H9 (cell line): ENCODE data around the gene CABLES2. TPM values are rescaled to one million over a fixed set of nuclear protein-coding genes. Genes with fewer than 3 reads are reported as not detected.

Experiments
- DNase-seq: peaks from one replicate; pipeline ENCODE4 v3.0.0-alpha.2; 2017
- H2AFZ ChIP-seq: one replicate; pipeline ENCODE4 v1.6.1; 2013; ENCODE audit warnings: mild to moderate bottlenecking, low read length, control low read depth, moderate library complexity
- H2AK5ac ChIP-seq: 2 replicates; pipeline ENCODE4 v1.6.1; 2013; ENCODE audit warnings: low read length, control low read depth, mixed read lengths; ENCODE audit not compliant: insufficient read length
- H2BK120ac ChIP-seq: one replicate; pipeline ENCODE4 v1.6.1; 2013; ENCODE audit warnings: low read depth, mild to moderate bottlenecking, low read length, control low read depth, inconsistent platforms; ENCODE audit not compliant: poor library complexity, severe bottlenecking
- H2BK12ac ChIP-seq: 2 replicates; pipeline ENCODE4 v1.6.1; 2013; ENCODE audit warnings: low read length, control low read depth, mixed read lengths, low read depth; ENCODE audit not compliant: insufficient read length
- H2BK15ac ChIP-seq: 2 replicates; pipeline ENCODE4 v1.6.1; 2013; ENCODE audit warnings: low read depth, low read length, control low read depth
- H2BK20ac ChIP-seq: one replicate; pipeline ENCODE4 v1.6.1; 2013; ENCODE audit warnings: low read depth, mild to moderate bottlenecking, low read length, control low read depth, inconsistent platforms; ENCODE audit not compliant: poor library complexity, severe bottlenecking
- H2BK5ac ChIP-seq: 2 replicates; pipeline ENCODE4 v1.6.1; 2013; ENCODE audit warnings: low read length, control low read depth, mixed read lengths; ENCODE audit not compliant: insufficient read length
- H3K14ac ChIP-seq: 2 replicates; pipeline ENCODE4 v1.6.1; 2013; ENCODE audit warnings: low read length, control low read depth; ENCODE audit not compliant: insufficient read depth
- H3K18ac ChIP-seq: 2 replicates; pipeline ENCODE4 v1.6.1; 2013; ENCODE audit warnings: low read depth, mild to moderate bottlenecking, mixed read lengths, low read length, control low read depth; ENCODE audit not compliant: insufficient read length
- H3K23ac ChIP-seq: 2 replicates; pipeline ENCODE4 v1.6.1; 2013; ENCODE audit warnings: low read length, control low read depth, mixed read lengths, low read depth; ENCODE audit not compliant: insufficient read length
- H3K23me2 ChIP-seq: 2 replicates; pipeline ENCODE4 v1.6.1; 2013; ENCODE audit warnings: low read depth, mild to moderate bottlenecking, mixed read lengths, low read length, control low read depth; ENCODE audit not compliant: insufficient read length, poor library complexity, severe bottlenecking
- H3K27ac ChIP-seq: 2 replicates; pipeline ENCODE4 v1.5.1; 2013; ENCODE audit warnings: low read length, control low read depth, mixed read lengths, low read depth; ENCODE audit not compliant: insufficient read length
- H3K27me3 ChIP-seq: 2 replicates; pipeline ENCODE4 v1.6.1; 2013; ENCODE audit warnings: low read length, control low read depth, inconsistent platforms; ENCODE audit not compliant: insufficient read depth
- H3K4ac ChIP-seq: 2 replicates; pipeline ENCODE4 v1.6.1; 2013; ENCODE audit warnings: low read depth, mild to moderate bottlenecking, control low read depth, inconsistent platforms, low read length, moderate library complexity
- H3K4me1 ChIP-seq: 2 replicates; pipeline ENCODE4 v1.6.1; 2013; ENCODE audit warnings: low read length, control low read depth, inconsistent platforms; ENCODE audit not compliant: insufficient read depth
- H3K4me2 ChIP-seq: 2 replicates; pipeline ENCODE4 v1.6.1; 2013; ENCODE audit warnings: low read length, control low read depth, mixed read lengths; ENCODE audit not compliant: insufficient read length, insufficient read depth
- H3K56ac ChIP-seq: 2 replicates; pipeline ENCODE4 v1.6.1; 2013; ENCODE audit warnings: low read depth, mild to moderate bottlenecking, mixed read lengths, low read length, control low read depth; ENCODE audit not compliant: insufficient read length
- H3K79me1 ChIP-seq: 2 replicates; pipeline ENCODE4 v1.6.1; 2013; ENCODE audit warnings: low read depth, mild to moderate bottlenecking, moderate library complexity, low read length, control low read depth, inconsistent platforms; ENCODE audit not compliant: insufficient read depth, poor library complexity, severe bottlenecking
- H3K79me2 ChIP-seq: 2 replicates; pipeline ENCODE4 v1.6.1; 2013; ENCODE audit warnings: low read length, control low read depth, inconsistent platforms; ENCODE audit not compliant: insufficient read depth
- H3K9ac ChIP-seq: 2 replicates; pipeline ENCODE4 v1.6.1; 2013; ENCODE audit warnings: low read length, control low read depth, mixed read lengths; ENCODE audit not compliant: insufficient read length; ENCODE audit errors: extremely low read depth
- H3K9me3 ChIP-seq: one replicate; pipeline ENCODE4 v1.6.1; 2013; ENCODE audit warnings: low read depth, low read length, inconsistent platforms; ENCODE audit not compliant: control insufficient read depth
- H3T11ph ChIP-seq: one replicate; pipeline ENCODE4 v1.6.1; 2013; ENCODE audit warnings: mild to moderate bottlenecking, low read length, control low read depth, inconsistent platforms
- H4K20me1 ChIP-seq: one replicate; pipeline ENCODE4 v1.6.1; 2013; ENCODE audit not compliant: control insufficient read depth, insufficient read length, insufficient read depth
- H4K5ac ChIP-seq: 2 replicates; pipeline ENCODE4 v1.6.1; 2013; ENCODE audit warnings: low read depth, mild to moderate bottlenecking, mixed read lengths, low read length, control low read depth; ENCODE audit not compliant: insufficient read length
- H4K8ac ChIP-seq: replicated peaks from 2 replicates; pipeline ENCODE4 v1.6.1; 2013; ENCODE audit warnings: low read length, control low read depth, mixed read lengths, low read depth; ENCODE audit not compliant: insufficient read length
- H4K91ac ChIP-seq: 2 replicates; pipeline ENCODE4 v1.6.1; 2013; ENCODE audit warnings: low read depth, mild to moderate bottlenecking, moderate library complexity, mixed read lengths, low read length, control low read depth; ENCODE audit not compliant: insufficient read length
- H3K27ac Mint-ChIP-seq, 3 experiments: 2 replicates in 2 of 3; 3 replicates in 1 of 3; pipeline ENCODE4 v1.8.0; 2020 to 2021; ENCODE audit warnings: mixed read lengths in 3 of 3, mild to moderate bottlenecking in 1 of 3, moderate library complexity in 1 of 3
- H3K27me3 Mint-ChIP-seq: 2 replicates; pipeline ENCODE4 v1.8.0; 2021; ENCODE audit warnings: low read depth, mild to moderate bottlenecking, moderate library complexity, mixed read lengths
- H3K36me3 Mint-ChIP-seq, 3 experiments: 2 replicates in 2 of 3; 3 replicates in 1 of 3; pipeline ENCODE4 v1.8.0; 2020 to 2021; ENCODE audit warnings: low read depth in 3 of 3, mixed read lengths in 3 of 3; ENCODE audit not compliant: insufficient read depth in 1 of 3
- H3K4me1 Mint-ChIP-seq, 2 experiments: 2 replicates each; pipeline ENCODE4 v1.8.0; 2020; ENCODE audit warnings: mixed read lengths in 2 of 2
- H3K4me3 Mint-ChIP-seq, 2 experiments: 2 replicates in 1 of 2; 3 replicates in 1 of 2; pipeline ENCODE4 v1.8.0; 2020 to 2021; ENCODE audit warnings: mild to moderate bottlenecking in 2 of 2, mixed read lengths in 2 of 2, moderate library complexity in 1 of 2
- H3K9me3 Mint-ChIP-seq, 2 experiments: 2 replicates in 1 of 2; 3 replicates in 1 of 2; pipeline ENCODE4 v1.8.0; 2020; ENCODE audit warnings: mild to moderate bottlenecking in 2 of 2, mixed read lengths in 2 of 2, moderate library complexity in 1 of 2
- WGBS: extraction: QIAGEN DNeasy Blood & Tissue Kit; methylation state at CpG from one replicate; pipeline ENCODE4 v1.1.7; 2013; ENCODE audit warnings: missing lambda C conversion rate, low lambda C conversion rate, mixed read lengths; ENCODE audit not compliant: insufficient read length; ENCODE audit errors: extremely low coverage; 5-methylcytosine and 5-hydroxymethylcytosine counted together
- total RNA-seq: library from RNA; stranded (reverse); gene quantifications from 2 replicates; pipeline ENCODE4 v1.2.1, GENCODE V29; 2021
- TF ChIP-seq, protein P1 (sequence below): fragments of 200-600 bp; sonication (generic); conservative IDR thresholded peaks from 3 replicates; pipeline ENCODE4 v1.8.0; 2021; ENCODE audit warnings: antibody characterized with exemption, mild to moderate bottlenecking

CABLES2 gene
- total RNA-seq, 1 experiment from 2014 or later: 10.8 TPM

DNA sequence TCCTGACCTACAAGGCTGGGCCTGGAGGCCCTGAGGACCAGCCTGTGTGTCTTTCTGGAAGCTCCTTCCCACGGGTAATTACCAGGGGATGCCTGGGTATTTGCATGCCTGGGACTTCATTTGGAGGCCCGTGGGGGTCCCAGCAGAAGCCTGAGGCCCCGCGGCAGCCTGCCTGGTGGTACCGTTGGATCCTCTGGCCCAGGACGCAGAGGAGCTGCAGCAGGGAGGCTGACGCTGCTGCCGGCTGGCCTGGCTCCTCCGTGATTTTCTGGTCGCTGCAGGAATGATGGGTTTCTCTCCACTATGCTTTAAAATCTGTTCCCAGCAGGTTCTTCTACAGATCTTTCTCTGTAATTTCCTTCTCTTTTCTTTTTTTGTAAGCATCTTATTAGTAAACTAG is 6.5 kb downstream of the CABLES2 start:
- TF ChIP-seq, protein P1, sequence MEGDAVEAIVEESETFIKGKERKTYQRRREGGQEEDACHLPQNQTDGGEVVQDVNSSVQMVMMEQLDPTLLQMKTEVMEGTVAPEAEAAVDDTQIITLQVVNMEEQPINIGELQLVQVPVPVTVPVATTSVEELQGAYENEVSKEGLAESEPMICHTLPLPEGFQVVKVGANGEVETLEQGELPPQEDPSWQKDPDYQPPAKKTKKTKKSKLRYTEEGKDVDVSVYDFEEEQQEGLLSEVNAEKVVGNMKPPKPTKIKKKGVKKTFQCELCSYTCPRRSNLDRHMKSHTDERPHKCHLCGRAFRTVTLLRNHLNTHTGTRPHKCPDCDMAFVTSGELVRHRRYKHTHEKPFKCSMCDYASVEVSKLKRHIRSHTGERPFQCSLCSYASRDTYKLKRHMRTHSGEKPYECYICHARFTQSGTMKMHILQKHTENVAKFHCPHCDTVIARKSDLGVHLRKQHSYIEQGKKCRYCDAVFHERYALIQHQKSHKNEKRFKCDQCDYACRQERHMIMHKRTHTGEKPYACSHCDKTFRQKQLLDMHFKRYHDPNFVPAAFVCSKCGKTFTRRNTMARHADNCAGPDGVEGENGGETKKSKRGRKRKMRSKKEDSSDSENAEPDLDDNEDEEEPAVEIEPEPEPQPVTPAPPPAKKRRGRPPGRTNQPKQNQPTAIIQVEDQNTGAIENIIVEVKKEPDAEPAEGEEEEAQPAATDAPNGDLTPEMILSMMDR: no peak
- Histone ChIP-seq H4K20me1 (peaks cover 8% of the 10 kb centered on the region), H2BK20ac (no peak overlapping the region), H3K4me1 (no peaks in the 10 kb centered on the region), H2BK5ac (no peak overlapping the region), H2AFZ (no peak overlapping the region), H3K79me1 (no peaks in the 10 kb centered on the region), H2BK15ac (no peak overlapping the region), H4K91ac (no peak overlapping the region), H4K8ac (no peak overlapping the region), H3K27me3 (no peaks in the 10 kb centered on the region), H3K56ac (no peak overlapping the region), H3K18ac (no peak overlapping the region), H3K4ac (no peak overlapping the region), H3K9ac (no peak overlapping the region), H3T11ph (no peak overlapping the region), H4K5ac (no peak overlapping the region), H3K23me2 (peaks cover 2% of the 10 kb centered on the region), H3K4me2 (no peak overlapping the region), H3K27ac (no peak overlapping the region), H2AK5ac (no peak overlapping the region), H3K79me2 (no peaks in the 10 kb centered on the region), H3K23ac (no peak overlapping the region), H2BK120ac (no peak overlapping the region), H3K9me3 (no peaks in the 10 kb centered on the region), H3K14ac (no peak overlapping the region), H2BK12ac (no peak overlapping the region)
- no CpG with 5 or more reads among the region's 10 CpGs for WGBS
- Mint-ChIP-seq H3K36me3 (peaks cover 0 to 11% (median 8%) of the 10 kb centered on the region in 3 experiments; a peak in 6 of 7 replicates), H3K4me1 (peaks cover 5 to 12% of the 10 kb centered on the region in 2 experiments), H3K9me3 (peaks cover 3 to 6% of the 10 kb centered on the region in 2 experiments; a peak in 3 of 5 replicates), H3K27ac (no peak overlapping the region), H3K27me3 (no peaks in the 10 kb centered on the region), H3K4me3 (no peak overlapping the region)
- DNase-seq: no peak
